Epidermal melanocyte (primary cell): ENCODE measurements around the gene PDPK1.
"Not testable (repeated sequence)": the region's sequence is repeated elsewhere in the genome, so short reads cannot be mapped to it uniquely, and the experiment has no call there.

Experiments
- DNase-seq: peaks from one replicate; pipeline ENCODE4 v3.0.0; 2011; ENCODE audit warnings: low spot score; ENCODE audit not compliant: insufficient read length

Gene PDPK1

GRCh38 chr16:2523801-2524231, 14.0 kb upstream of the PDPK1 start:
- no peak for DNase-seq

- no peak for DNase-seq
Observed at GRCh38 chr16:2524339-2524938, 13.4 kb upstream of the PDPK1 start.

GRCh38 chr16:2526135-2526534, 11.7 kb upstream of the PDPK1 start:
- no peak for DNase-seq

GRCh38 chr16:2527071-2527783, 10.6 kb upstream of the PDPK1 start:
- no peak for DNase-seq

GRCh38 chr16:2527784-2528100, 10.1 kb upstream of the PDPK1 start:
- DNase-seq: no peak

- DNase-seq: no peak
Observed at GRCh38 chr16:2528161-2529060, 9.4 kb upstream of the PDPK1 start.

GRCh38 chr16:2529061-2529931, 8.5 kb upstream of the PDPK1 start:
- DNase-seq: no peak

- DNase-seq: no peak
Observed at GRCh38 chr16:2529961-2530628, 7.7 kb upstream of the PDPK1 start.

GRCh38 chr16:2530629-2531318, 7.0 kb upstream of the PDPK1 start:
- DNase-seq: no peak

- no peak for DNase-seq
Observed at GRCh38 chr16:2531371-2531695, 6.5 kb upstream of the PDPK1 start, which contains the start of gene CEMP1. Gene CEMP1, minus strand, starts transcription at chr16:2531408. Its CDS starts 335 bp downstream, at chr16:2531073.

GRCh38 chr16:2531696-2532493, 5.9 kb upstream of the PDPK1 start:
- DNase-seq: peak; percentile 99

- no peak for DNase-seq
Observed at GRCh38 chr16:2532494-2533141, 5.2 kb upstream of the PDPK1 start.

GRCh38 chr16:2533142-2533755, 4.6 kb upstream of the PDPK1 start:
- DNase-seq: not testable (repeated sequence)

GRCh38 chr16:2533912-2534311, 3.9 kb upstream of the PDPK1 start:
- DNase-seq: no peak

- DNase-seq: not testable (repeated sequence)
Observed at GRCh38 chr16:2534335-2534734, 3.5 kb upstream of the PDPK1 start.

- no peak for DNase-seq
Observed at GRCh38 chr16:2535625-2536013, 2.2 kb upstream of the PDPK1 start.

- DNase-seq: not testable (repeated sequence)
Observed at GRCh38 chr16:2539192-2539844, 1.5 kb downstream of the PDPK1 start.
